K562 (cell line): ENCODE measurements around the gene IRF2. TPM values are rescaled to one million over a fixed set of nuclear protein-coding genes. Genes with fewer than 3 reads are reported as not detected.

Experiments
- ARID3B ChIP-seq: fragments of 250-450 bp; sonication (Bioruptor Pico); IDR thresholded peaks from 2 replicates; pipeline ENCODE4 v1.4.0; 2020; ENCODE audit warnings: borderline replicate concordance
- ERF ChIP-seq: fragments of 450-650 bp; formaldehyde crosslinking; IDR thresholded peaks from 2 replicates; pipeline ENCODE4 v1.4.0; 2020; ENCODE audit warnings: mild to moderate bottlenecking, mixed read lengths
- FOS ChIP-seq: IDR thresholded peaks from 3 replicates; pipeline ENCODE4 v1.6.1; 2011; ENCODE audit not compliant: insufficient read length; ENCODE audit errors: extremely low read depth
- FOXO4 ChIP-seq: fragments of 450-650 bp; formaldehyde crosslinking; IDR thresholded peaks from 2 replicates; pipeline ENCODE4 v1.4.0; 2020; ENCODE audit warnings: mild to moderate bottlenecking, moderate library complexity
- GABPB1 ChIP-seq: sonication (generic); formaldehyde crosslinking; IDR thresholded peaks from 2 replicates; pipeline ENCODE4 v1.8.0; 2022; ENCODE audit warnings: mild to moderate bottlenecking, missing genetic modification reagents
- GMEB1 ChIP-seq: fragments of 250-450 bp; sonication (Bioruptor Pico); IDR thresholded peaks from 2 replicates; pipeline ENCODE4 v1.4.0; 2020; ENCODE audit warnings: mild to moderate bottlenecking
- HMG20B ChIP-seq: fragments of 250-450 bp; sonication (Bioruptor Pico); IDR thresholded peaks from 2 replicates; pipeline ENCODE4 v1.5.0; 2021; ENCODE audit warnings: mild to moderate bottlenecking
- HMGN3 ChIP-seq: IDR thresholded peaks from 2 replicates; pipeline ENCODE4 v1.6.1; 2011; ENCODE audit warnings: borderline replicate concordance, low read depth, mild to moderate bottlenecking, mixed read lengths, low read length; ENCODE audit not compliant: insufficient read length; ENCODE audit errors: extremely low read depth
- HSF4 ChIP-seq: fragments of 250-450 bp; sonication (Bioruptor Pico); IDR thresholded peaks from 2 replicates; pipeline ENCODE4 v2.1.2; 2022; ENCODE audit warnings: mild to moderate bottlenecking, moderate library complexity, borderline replicate concordance
- KAT8 ChIP-seq: fragments of 450-650 bp; IDR thresholded peaks from 2 replicates; pipeline ENCODE4 v1.6.1; 2016; ENCODE audit warnings: low read depth, mild to moderate bottlenecking
- MAFK ChIP-seq: IDR thresholded peaks from 2 replicates; pipeline ENCODE4 v1.6.1; 2011; ENCODE audit warnings: low read length, improper control_type of control experiment
- MAZ ChIP-seq, 2 experiments: fragments of 450-650 bp in 1 of 2; sonication (generic) in 1 of 2; formaldehyde crosslinking; IDR thresholded peaks in 1 of 2; conservative IDR thresholded peaks in 1 of 2; 2 replicates each; pipeline versions ENCODE4 v1.4.0 to v1.5.0; 2020; ENCODE audit warnings: mild to moderate bottlenecking in 1 of 2, missing genetic modification reagents in 1 of 2
- MYNN ChIP-seq, 2 experiments: sonication (generic); formaldehyde crosslinking in 1 of 2; IDR thresholded peaks; 2 replicates each; pipeline versions ENCODE4 v1.5.0 to v1.6.1; 2016 to 2020; ENCODE audit warnings: antibody characterized with exemption in 1 of 2, missing genetic modification reagents in 1 of 2
- NRF1 ChIP-seq, 2 experiments: fragments of 450-650 bp; IDR thresholded peaks in 1 of 2; conservative IDR thresholded peaks in 1 of 2; 2 replicates each; pipeline ENCODE4 v1.6.1; 2014; ENCODE audit warnings: mild to moderate bottlenecking in 2 of 2
- PML ChIP-seq: IDR thresholded peaks from 2 replicates; pipeline ENCODE4 v1.6.1; 2012; ENCODE audit warnings: low read length, inconsistent platforms
- TFAM ChIP-seq: fragments of 250-450 bp; sonication (Bioruptor Pico); conservative IDR thresholded peaks from 2 replicates; pipeline ENCODE4 v1.5.0; 2021; ENCODE audit warnings: mild to moderate bottlenecking, moderate library complexity
- ZNF217 ChIP-seq: sonication (generic); formaldehyde crosslinking; IDR thresholded peaks from 2 replicates; pipeline ENCODE4 v1.8.0; 2022; ENCODE audit warnings: mild to moderate bottlenecking, missing genetic modification reagents
- polyA plus RNA-seq, 8 experiments: library from polyadenylated mRNA; depleted of rRNA in 4 of 8; stranded (reverse) in 5 of 8; unstranded in 3 of 8; fragments of >200 nt; fragmentation: Nextera tagmentation in 2 of 8; fragmentation: Illumina TruSeq in 1 of 8; extraction: Ambion mirVana in 2 of 8; extraction: Trizol in 1 of 8; gene quantifications; 2 replicates each; pipeline versions ENCODE4 v1.2.1 to v1.2.3, GENCODE V29; 2011 to 2014; ENCODE audit warnings: inconsistent platforms in 1 of 8, missing spikeins in 1 of 8
- total RNA-seq, 7 experiments: library from RNA; depleted of rRNA in 6 of 7; stranded (reverse); fragments of >200 nt in 6 of 7; fragmentation: Illumina TruSeq in 2 of 7; extraction: Trizol in 2 of 7; gene quantifications; 2 replicates each; pipeline versions ENCODE4 v1.2.1 to v1.2.3, GENCODE V29; 2011 to 2021; ENCODE audit warnings: low replicate concordance in 1 of 7
- TF ChIP-seq, protein P1 (sequence below): sonication (generic); formaldehyde crosslinking; IDR thresholded peaks from 2 replicates; pipeline ENCODE4 v1.8.0; 2022; ENCODE audit warnings: missing genetic modification reagents, mild to moderate bottlenecking, borderline replicate concordance
- TF ChIP-seq, protein P2 (sequence below): sonication (generic); formaldehyde crosslinking; IDR thresholded peaks from 2 replicates; pipeline ENCODE4 v1.8.1; 2023; ENCODE audit warnings: mild to moderate bottlenecking, missing genetic modification reagents
- TF ChIP-seq, protein P3 (sequence below): sonication (generic); IDR thresholded peaks from 2 replicates; pipeline ENCODE4 v1.6.1; 2016

IRF2 gene
- total and polyA plus RNA-seq, 9 of the 15 experiments (the other 6 are each of a cell fraction or from before 2014, with no cell fraction given) = 7.1 to 17.1 (median 11.3) TPM

- TF ChIP-seq, protein P1, sequence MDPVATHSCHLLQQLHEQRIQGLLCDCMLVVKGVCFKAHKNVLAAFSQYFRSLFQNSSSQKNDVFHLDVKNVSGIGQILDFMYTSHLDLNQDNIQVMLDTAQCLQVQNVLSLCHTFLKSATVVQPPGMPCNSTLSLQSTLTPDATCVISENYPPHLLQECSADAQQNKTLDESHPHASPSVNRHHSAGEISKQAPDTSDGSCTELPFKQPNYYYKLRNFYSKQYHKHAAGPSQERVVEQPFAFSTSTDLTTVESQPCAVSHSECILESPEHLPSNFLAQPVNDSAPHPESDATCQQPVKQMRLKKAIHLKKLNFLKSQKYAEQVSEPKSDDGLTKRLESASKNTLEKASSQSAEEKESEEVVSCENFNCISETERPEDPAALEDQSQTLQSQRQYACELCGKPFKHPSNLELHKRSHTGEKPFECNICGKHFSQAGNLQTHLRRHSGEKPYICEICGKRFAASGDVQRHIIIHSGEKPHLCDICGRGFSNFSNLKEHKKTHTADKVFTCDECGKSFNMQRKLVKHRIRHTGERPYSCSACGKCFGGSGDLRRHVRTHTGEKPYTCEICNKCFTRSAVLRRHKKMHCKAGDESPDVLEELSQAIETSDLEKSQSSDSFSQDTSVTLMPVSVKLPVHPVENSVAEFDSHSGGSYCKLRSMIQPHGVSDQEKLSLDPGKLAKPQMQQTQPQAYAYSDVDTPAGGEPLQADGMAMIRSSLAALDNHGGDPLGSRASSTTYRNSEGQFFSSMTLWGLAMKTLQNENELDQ (CRISPR knock-in tag) = no peak
- no peak for TF ChIP-seq ERF (CRISPR knock-in tag)
- no peak for TF ChIP-seq HMG20B (CRISPR knock-in tag)
- no peak for TF ChIP-seq KAT8
- no peak for TF ChIP-seq ZNF217 (CRISPR knock-in tag)
- TF ChIP-seq, protein P2, sequence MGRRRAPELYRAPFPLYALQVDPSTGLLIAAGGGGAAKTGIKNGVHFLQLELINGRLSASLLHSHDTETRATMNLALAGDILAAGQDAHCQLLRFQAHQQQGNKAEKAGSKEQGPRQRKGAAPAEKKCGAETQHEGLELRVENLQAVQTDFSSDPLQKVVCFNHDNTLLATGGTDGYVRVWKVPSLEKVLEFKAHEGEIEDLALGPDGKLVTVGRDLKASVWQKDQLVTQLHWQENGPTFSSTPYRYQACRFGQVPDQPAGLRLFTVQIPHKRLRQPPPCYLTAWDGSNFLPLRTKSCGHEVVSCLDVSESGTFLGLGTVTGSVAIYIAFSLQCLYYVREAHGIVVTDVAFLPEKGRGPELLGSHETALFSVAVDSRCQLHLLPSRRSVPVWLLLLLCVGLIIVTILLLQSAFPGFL (CRISPR knock-in tag) = no peak
- no peak for TF ChIP-seq GABPB1 (CRISPR knock-in tag)
- TF ChIP-seq MAFK = peak; percentile 48
- TF ChIP-seq PML = peak; percentile 72
- no peak for TF ChIP-seq MYNN (IDR thresholded peaks at IDR 0.05)
- no peak for TF ChIP-seq MYNN (CRISPR knock-in tag; IDR thresholded peaks at IDR 0.05)
- no peak for TF ChIP-seq ARID3B
- no peak for TF ChIP-seq FOXO4 (CRISPR knock-in tag)
- no peak for TF ChIP-seq NRF1 (conservative IDR thresholded peaks at IDR 0.05 in 1 of 2, IDR thresholded peaks at IDR 0.05 in 1 of 2)
- TF ChIP-seq FOS = no peak
- TF ChIP-seq HMGN3 = no peak
- no peak for TF ChIP-seq TFAM (CRISPR knock-in tag)
- no peak for TF ChIP-seq HSF4 (CRISPR knock-in tag)
- TF ChIP-seq GMEB1 (CRISPR knock-in tag) = no peak
- TF ChIP-seq, protein P3, sequence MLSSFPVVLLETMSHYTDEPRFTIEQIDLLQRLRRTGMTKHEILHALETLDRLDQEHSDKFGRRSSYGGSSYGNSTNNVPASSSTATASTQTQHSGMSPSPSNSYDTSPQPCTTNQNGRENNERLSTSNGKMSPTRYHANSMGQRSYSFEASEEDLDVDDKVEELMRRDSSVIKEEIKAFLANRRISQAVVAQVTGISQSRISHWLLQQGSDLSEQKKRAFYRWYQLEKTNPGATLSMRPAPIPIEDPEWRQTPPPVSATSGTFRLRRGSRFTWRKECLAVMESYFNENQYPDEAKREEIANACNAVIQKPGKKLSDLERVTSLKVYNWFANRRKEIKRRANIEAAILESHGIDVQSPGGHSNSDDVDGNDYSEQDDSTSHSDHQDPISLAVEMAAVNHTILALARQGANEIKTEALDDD = 0 out of 2 replicates have a peak, but pooled peaks have one; percentile 17
- TF ChIP-seq MAZ (CRISPR knock-in tag; conservative IDR thresholded peaks at IDR 0.05 in 1 of 2, IDR thresholded peaks at IDR 0.05 in 1 of 2) = no peak
Observed at GRCh38 chr4:184451726-184452125, 22.6 kb downstream of the IRF2 start (continued).
